B cell (primary cell): ENCODE results near the gene YES1.

Experiments used
- CTCF ChIP-seq: fragments of 200-600 bp; IDR thresholded peaks from one replicate; pipeline ENCODE4 v1.8.0; 2022; ENCODE audit warnings: antibody characterized with exemption, mild to moderate bottlenecking
- EZH2 ChIP-seq: IDR thresholded peaks from 2 replicates; pipeline ENCODE4 v1.6.1; 2012; ENCODE audit warnings: borderline replicate concordance, low read depth, mild to moderate bottlenecking, moderate library complexity, low read length; ENCODE audit not compliant: insufficient read depth, poor library complexity, severe bottlenecking

- TF ChIP-seq CTCF (no peak), EZH2 (no peak)
Measured at GRCh38 chr18:683531-683930, 128.5 kb downstream of the YES1 start.
